ENCODE measurements around the gene THRB.

- TF ChIP-seq POLR2AphosphoS5 (IDR thresholded peaks at IDR 0.05; ENCODE audit: low read depth, low read length) (no peak), POLR2A (IDR thresholded peaks at IDR 0.05; ENCODE audit: low read depth, low read length) (no peak), POU2F2 (IDR thresholded peaks at IDR 0.05; ENCODE audit: low read depth, low read length) (no peak)
Measured at GRCh38 chr3:24481193-24481592, 13.5 kb downstream of the THRB start.
